ENCODE data around the gene EFCAB14. TPM values are rescaled to one million over a fixed set of nuclear protein-coding genes. Genes with fewer than 3 reads are reported as not detected.

EFCAB14 gene
- total RNA-seq, 1 donor from 2014 or later, result 50.7 TPM

- Histone ChIP-seq H3K4me1 (ENCODE audit: insufficient read depth, low read length) (no peaks in the 10 kb centered on the region), H3K27ac (ENCODE audit: low read depth, low read length) (no peak overlapping the region), H3K9me3 (ENCODE audit: insufficient read depth, low read depth, low read length) (no peaks in the 10 kb centered on the region), H3K27me3 (ENCODE audit: insufficient read depth, low read length) (no peaks in the 10 kb centered on the region), H3K9ac (ENCODE audit: low read length) (no peak overlapping the region), H3K4me2 (ENCODE audit: low read length) (no peak overlapping the region), H4K20me1 (ENCODE audit: insufficient read depth, low read length) (no peaks in the 10 kb centered on the region), H3K79me2 (ENCODE audit: insufficient read depth, low read length) (no peaks in the 10 kb centered on the region), H2AFZ (ENCODE audit: low read depth, low read length) (no peak overlapping the region), H3K4me3 (ENCODE audit: insufficient read depth, low read depth, low read length) (no peak overlapping the region), H3K36me3 (ENCODE audit: insufficient read depth, low read length) (peaks cover 6% of the 10 kb centered on the region)
- H3K4me3 Mint-ChIP-seq (ENCODE audit: unreplicated experiment), result no peak overlapping the region
- no peak for FAIRE-seq
- DNase-seq (ENCODE audit: low read depth), result no peak
- H3K36me3 Mint-ChIP-seq (ENCODE audit: low read depth, unreplicated experiment), result peaks cover 11% of the 10 kb centered on the region
- no peak for TF ChIP-seq EZH2 (IDR thresholded peaks at IDR 0.05; ENCODE audit: insufficient read depth, low read length)
- no peaks in the 10 kb centered on the region for H3K4me1 Mint-ChIP-seq (ENCODE audit: low read depth, unreplicated experiment)
- H3K27me3 Mint-ChIP-seq (ENCODE audit: low read depth, unreplicated experiment), result no peaks in the 10 kb centered on the region
- H3K9me3 Mint-ChIP-seq (ENCODE audit: unreplicated experiment), result no peaks in the 10 kb centered on the region
- H3K27ac Mint-ChIP-seq (ENCODE audit: unreplicated experiment), result no peak overlapping the region
These were observed 59.5 kb downstream of the EFCAB14 start for GRCh38 chr1:46659307-46659870.

GRCh38 chr1:46657775-46658174 lies 61.1 kb downstream of the EFCAB14 start:
- FAIRE-seq, result no peak
- Histone ChIP-seq H3K9me3 (ENCODE audit: insufficient read depth, low read depth, low read length) (no peaks in the 10 kb centered on the region), H3K4me1 (ENCODE audit: insufficient read depth, low read length) (no peaks in the 10 kb centered on the region), H3K27ac (ENCODE audit: low read depth, low read length) (no peak overlapping the region), H2AFZ (ENCODE audit: low read depth, low read length) (no peak overlapping the region), H3K4me3 (ENCODE audit: insufficient read depth, low read depth, low read length) (no peak overlapping the region), H3K79me2 (ENCODE audit: insufficient read depth, low read length) (no peaks in the 10 kb centered on the region), H3K4me2 (ENCODE audit: low read length) (no peak overlapping the region), H3K9ac (ENCODE audit: low read length) (no peak overlapping the region), H4K20me1 (ENCODE audit: insufficient read depth, low read length) (no peaks in the 10 kb centered on the region), H3K36me3 (ENCODE audit: insufficient read depth, low read length) (peaks cover 6% of the 10 kb centered on the region), H3K27me3 (ENCODE audit: insufficient read depth, low read length) (no peaks in the 10 kb centered on the region)
- H3K9me3 Mint-ChIP-seq (ENCODE audit: unreplicated experiment), result no peaks in the 10 kb centered on the region
- no peak for DNase-seq (ENCODE audit: low read depth)
- H3K36me3 Mint-ChIP-seq (ENCODE audit: low read depth, unreplicated experiment), result peaks cover 9% of the 10 kb centered on the region
- H3K4me3 Mint-ChIP-seq (ENCODE audit: unreplicated experiment), result no peak overlapping the region
- TF ChIP-seq CTCF (IDR thresholded peaks at IDR 0.05; ENCODE audit: insufficient read depth, low read depth, low read length) (no peak), EZH2 (IDR thresholded peaks at IDR 0.05; ENCODE audit: insufficient read depth, low read length) (no peak)
- H3K27ac Mint-ChIP-seq (ENCODE audit: unreplicated experiment), result no peak overlapping the region
- H3K4me1 Mint-ChIP-seq (ENCODE audit: low read depth, unreplicated experiment), result peaks cover 12% of the 10 kb centered on the region
- H3K27me3 Mint-ChIP-seq (ENCODE audit: low read depth, unreplicated experiment), result no peaks in the 10 kb centered on the region

GRCh38 chr1:46656643-46657042 lies 62.3 kb downstream of the EFCAB14 start:
- no peaks in the 10 kb centered on the region for H3K9me3 Mint-ChIP-seq (ENCODE audit: unreplicated experiment)
- no peak overlapping the region for H3K4me3 ChIP-seq (ENCODE audit: insufficient read depth, low read depth, low read length)
- no peak for FAIRE-seq

More at GRCh38 chr1:46656643-46657042, 62.3 kb downstream of the EFCAB14 start:
- peaks cover 11% of the 10 kb centered on the region for H3K36me3 Mint-ChIP-seq (ENCODE audit: low read depth, unreplicated experiment)
- no peaks in the 10 kb centered on the region for H3K27me3 ChIP-seq (ENCODE audit: insufficient read depth, low read length)
- TF ChIP-seq EZH2 (IDR thresholded peaks at IDR 0.05; ENCODE audit: insufficient read depth, low read length), result no peak
- TF ChIP-seq CTCF (IDR thresholded peaks at IDR 0.05; ENCODE audit: insufficient read depth, low read depth, low read length), result no peak
- H2AFZ ChIP-seq (ENCODE audit: low read depth, low read length), result no peak overlapping the region
- no peaks in the 10 kb centered on the region for H3K4me1 ChIP-seq (ENCODE audit: insufficient read depth, low read length)
- H3K27ac ChIP-seq (ENCODE audit: low read depth, low read length), result no peak overlapping the region
- no peak overlapping the region for H3K9ac ChIP-seq (ENCODE audit: low read length)
- no peak for DNase-seq (ENCODE audit: low read depth)
- no peaks in the 10 kb centered on the region for H3K79me2 ChIP-seq (ENCODE audit: insufficient read depth, low read length)
- no peaks in the 10 kb centered on the region for H4K20me1 ChIP-seq (ENCODE audit: insufficient read depth, low read length)
- no peaks in the 10 kb centered on the region for H3K27me3 Mint-ChIP-seq (ENCODE audit: low read depth, unreplicated experiment)
- H3K9me3 ChIP-seq (ENCODE audit: insufficient read depth, low read depth, low read length), result no peaks in the 10 kb centered on the region
- H3K27ac Mint-ChIP-seq (ENCODE audit: unreplicated experiment), result no peak overlapping the region
- H3K36me3 ChIP-seq (ENCODE audit: insufficient read depth, low read length), result peaks cover 10% of the 10 kb centered on the region
- H3K4me2 ChIP-seq (ENCODE audit: low read length), result no peak overlapping the region
- no peak overlapping the region for H3K4me3 Mint-ChIP-seq (ENCODE audit: unreplicated experiment)
- peaks cover 12% of the 10 kb centered on the region for H3K4me1 Mint-ChIP-seq (ENCODE audit: low read depth, unreplicated experiment)
